ENCODE measurements around the gene PAIP2. TPM values are rescaled to one million over a fixed set of nuclear protein-coding genes. Genes with fewer than 3 reads are reported as not detected.

The PAIP2 gene
- total RNA-seq, 4 donors from 2014 or later, result 78.5 to 131 (median 93.3) TPM

GRCh38 chr5:139401546-139401945 is 59.9 kb downstream of the PAIP2 start:
- Histone ChIP-seq H3K4me3 (no peak overlapping the region), H3K36me3 (peaks cover 0 to 7% of the 10 kb centered on the region in 2 donors), H3K9me3 (no peaks in the 10 kb centered on the region), H3K27ac (no peak overlapping the region), H3K4me1 (peaks cover 0 to 18% (median 7%) of the 10 kb centered on the region in 3 donors), H3K27me3 (no peaks in the 10 kb centered on the region)
- TF ChIP-seq POLR2A (IDR thresholded peaks at IDR 0.05) (no peak), POLR2AphosphoS5 (IDR thresholded peaks at IDR 0.05) (no peak), EP300 (IDR thresholded peaks at IDR 0.05) (no peak)
- TF ChIP-seq, protein P1, sequence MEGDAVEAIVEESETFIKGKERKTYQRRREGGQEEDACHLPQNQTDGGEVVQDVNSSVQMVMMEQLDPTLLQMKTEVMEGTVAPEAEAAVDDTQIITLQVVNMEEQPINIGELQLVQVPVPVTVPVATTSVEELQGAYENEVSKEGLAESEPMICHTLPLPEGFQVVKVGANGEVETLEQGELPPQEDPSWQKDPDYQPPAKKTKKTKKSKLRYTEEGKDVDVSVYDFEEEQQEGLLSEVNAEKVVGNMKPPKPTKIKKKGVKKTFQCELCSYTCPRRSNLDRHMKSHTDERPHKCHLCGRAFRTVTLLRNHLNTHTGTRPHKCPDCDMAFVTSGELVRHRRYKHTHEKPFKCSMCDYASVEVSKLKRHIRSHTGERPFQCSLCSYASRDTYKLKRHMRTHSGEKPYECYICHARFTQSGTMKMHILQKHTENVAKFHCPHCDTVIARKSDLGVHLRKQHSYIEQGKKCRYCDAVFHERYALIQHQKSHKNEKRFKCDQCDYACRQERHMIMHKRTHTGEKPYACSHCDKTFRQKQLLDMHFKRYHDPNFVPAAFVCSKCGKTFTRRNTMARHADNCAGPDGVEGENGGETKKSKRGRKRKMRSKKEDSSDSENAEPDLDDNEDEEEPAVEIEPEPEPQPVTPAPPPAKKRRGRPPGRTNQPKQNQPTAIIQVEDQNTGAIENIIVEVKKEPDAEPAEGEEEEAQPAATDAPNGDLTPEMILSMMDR (IDR thresholded peaks at IDR 0.05), result no peak
- 91 to 95% methylated on average over 4 to 7 of the region's 10 CpGs for WGBS, 2 donors (ENCODE audit: low coverage in 1 of 2)
- ATAC-seq, result no peak

- no peak overlapping the region for H3K4me3 ChIP-seq
- TF ChIP-seq EP300 (IDR thresholded peaks at IDR 0.05), result no peak
- TF ChIP-seq POLR2AphosphoS5 (IDR thresholded peaks at IDR 0.05), result no peak
- TF ChIP-seq, protein P1 (IDR thresholded peaks at IDR 0.05), result no peak
- TF ChIP-seq POLR2A (IDR thresholded peaks at IDR 0.05), result no peak
- 63 to 80% methylated on average over 1 to 2 of the region's 7 CpGs for WGBS, 2 donors (ENCODE audit: low coverage in 1 of 2)
- peaks cover 0 to 18% (median 7%) of the 10 kb centered on the region in 3 donors for H3K4me1 ChIP-seq
- peaks cover 0 to 7% of the 10 kb centered on the region in 2 donors for H3K36me3 ChIP-seq
- ATAC-seq, result no peak
- peak overlapping the region in 2 of 4 donors; percentile 91 for H3K27ac ChIP-seq
- H3K9me3 ChIP-seq, result no peaks in the 10 kb centered on the region
- H3K27me3 ChIP-seq, result no peaks in the 10 kb centered on the region
These were observed 61.0 kb downstream of the PAIP2 start for GRCh38 chr5:139402561-139403158.

DNA sequence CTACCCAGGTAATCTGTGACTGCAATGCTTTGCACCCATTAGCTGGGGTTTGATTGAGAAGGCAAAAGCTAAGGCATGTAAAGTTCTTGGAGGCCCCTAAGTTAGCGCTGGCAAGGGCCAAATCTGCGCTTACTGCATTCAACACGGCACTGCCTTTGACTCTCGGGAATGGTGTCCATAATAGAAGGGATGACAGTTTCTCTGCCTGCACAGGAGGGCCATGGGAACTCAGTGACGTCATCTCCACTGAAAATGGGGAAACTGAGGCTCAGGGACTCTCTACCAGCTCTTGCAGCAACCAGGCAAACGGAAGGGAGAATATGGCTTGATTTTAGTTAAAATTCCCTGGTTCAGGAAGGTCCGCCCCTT is 61.7 kb downstream of the PAIP2 start:
- ATAC-seq, result no peak
- H3K4me1 ChIP-seq, result peaks cover 0 to 18% (median 7%) of the 10 kb centered on the region in 3 donors

GRCh38 chr5:139403787-139404483 is 62.3 kb downstream of the PAIP2 start, which contains the start of gene SPATA24:
TSS of gene SPATA24 (minus strand) at chr5:139404089. CDS start at chr5:139404060, 29 bp downstream.
- peaks cover 0 to 18% (median 7%) of the 10 kb centered on the region in 3 donors for H3K4me1 ChIP-seq
- H3K27ac ChIP-seq, result peak within 1 kb of the TSS; percentile 44 to 91 (median 88)
- H3K4me3 ChIP-seq, result peak within 1 kb of the TSS; percentile 29 to 55
- peak; percentile 98 for ATAC-seq
- no peaks in the 10 kb centered on the region for H3K27me3 ChIP-seq
- peak; percentile 17 to 26 for TF ChIP-seq POLR2A (IDR thresholded peaks at IDR 0.05)
- TF ChIP-seq, protein P1 (IDR thresholded peaks at IDR 0.05), result no peak
- TF ChIP-seq POLR2AphosphoS5 (IDR thresholded peaks at IDR 0.05), result peak; percentile 71
- no peak for TF ChIP-seq EP300 (IDR thresholded peaks at IDR 0.05)
- H3K36me3 ChIP-seq, result peaks cover 0 to 7% of the 10 kb centered on the region in 2 donors
- no peaks in the 10 kb centered on the region for H3K9me3 ChIP-seq
- 1 to 2% methylated on average over 8 to 14 of the region's 41 CpGs for WGBS, 2 donors (ENCODE audit: low coverage in 1 of 2)

More for the DNA sequence above, 61.7 kb downstream of the PAIP2 start:
- WGBS, 2 donors (ENCODE audit: low coverage in 1 of 2), result 8 to 13% methylated on average over 5 to 6 of the region's 7 CpGs
- Histone ChIP-seq H3K4me3 (peak overlapping the region; percentile 29 to 55), H3K27ac (peak overlapping the region; percentile 44 to 91 (median 88)), H3K9me3 (no peaks in the 10 kb centered on the region), H3K36me3 (peaks cover 0 to 7% of the 10 kb centered on the region in 2 donors), H3K27me3 (no peaks in the 10 kb centered on the region)
- TF ChIP-seq POLR2AphosphoS5 (IDR thresholded peaks at IDR 0.05) (no peak), EP300 (IDR thresholded peaks at IDR 0.05) (no peak), POLR2A (IDR thresholded peaks at IDR 0.05) (no peak)
- TF ChIP-seq, protein P1 (IDR thresholded peaks at IDR 0.05), result no peak
